Keratinocyte (primary cell): ENCODE data around the gene BEGAIN. TPM values are rescaled to one million over a fixed set of nuclear protein-coding genes. Genes with fewer than 3 reads are reported as not detected.

Experiments used
- DNase-seq: peaks from one replicate; pipeline ENCODE4 v3.0.0-alpha.2; 2011; ENCODE audit warnings: low read depth, missing footprints, low spot score
- FAIRE-seq: peaks from 2 replicates; lab custom pipeline; 2011; peaks lifted over from hg19 to GRCh38; lab: Jason Lieb, UNC
- H2AFZ ChIP-seq: 2 replicates; pipeline ENCODE4 v1.6.0; 2012; ENCODE audit warnings: low read length, control low read depth, inconsistent platforms; ENCODE audit not compliant: control insufficient read depth
- H3K27ac ChIP-seq: 2 replicates; pipeline ENCODE4 v1.5.1; 2011; ENCODE audit warnings: low read length; ENCODE audit not compliant: control insufficient read depth, insufficient read depth
- H3K27me3 ChIP-seq: 3 replicates; pipeline ENCODE4 v1.6.0; 2011; ENCODE audit warnings: low read length; ENCODE audit not compliant: control insufficient read depth, insufficient read depth; ENCODE audit errors: extremely low read depth
- H3K36me3 ChIP-seq, 2 experiments: 2 replicates in 1 of 2; 3 replicates in 1 of 2; pipeline ENCODE4 v1.5.1; 2011; ENCODE audit warnings: low read length in 2 of 2, mild to moderate bottlenecking in 1 of 2; ENCODE audit not compliant: control insufficient read depth in 2 of 2, insufficient read depth in 2 of 2; ENCODE audit errors: extremely low read depth in 1 of 2
- H3K4me1 ChIP-seq: 3 replicates; pipeline ENCODE4 v1.5.1; 2011; ENCODE audit warnings: low read length; ENCODE audit not compliant: control insufficient read depth, insufficient read depth; ENCODE audit errors: extremely low read depth
- H3K4me2 ChIP-seq: 3 replicates; pipeline ENCODE4 v1.6.0; 2011; ENCODE audit warnings: low read depth, low read length; ENCODE audit not compliant: control insufficient read depth, insufficient read depth; ENCODE audit errors: extremely low read depth
- H3K4me3 ChIP-seq, 3 experiments: fragments of 200-600 bp in 1 of 3; sonication (generic) in 1 of 3; 2 replicates in 2 of 3; 3 replicates in 1 of 3; pipeline ENCODE4 v1.5.1; 2011 to 2016; ENCODE audit warnings: low read length in 3 of 3, mild to moderate bottlenecking in 3 of 3, control low read depth in 2 of 3, inconsistent platforms in 1 of 3, low read depth in 1 of 3, mixed read lengths in 1 of 3, mixed run types in 1 of 3, moderate library complexity in 1 of 3; ENCODE audit not compliant: control insufficient read depth in 2 of 3, insufficient read depth in 2 of 3; ENCODE audit errors: extremely low read depth in 1 of 3
- H3K79me2 ChIP-seq: 2 replicates; pipeline ENCODE4 v1.6.0; 2012; ENCODE audit warnings: low read length; ENCODE audit not compliant: control insufficient read depth, insufficient read depth
- H3K9ac ChIP-seq: 3 replicates; pipeline ENCODE4 v1.6.0; 2011; ENCODE audit warnings: low read length; ENCODE audit not compliant: control insufficient read depth, insufficient read depth; ENCODE audit errors: extremely low read depth
- H3K9me1 ChIP-seq: 3 replicates; pipeline ENCODE4 v1.6.0; 2011; ENCODE audit warnings: low read length; ENCODE audit not compliant: control insufficient read depth, insufficient read depth; ENCODE audit errors: extremely low read depth
- H3K9me3 ChIP-seq: 2 replicates; pipeline ENCODE4 v1.5.1; 2012; ENCODE audit warnings: low read depth, low read length; ENCODE audit not compliant: control insufficient read depth
- H4K20me1 ChIP-seq: 3 replicates; pipeline ENCODE4 v1.6.0; 2011; ENCODE audit warnings: low read length; ENCODE audit not compliant: control insufficient read depth, insufficient read depth; ENCODE audit errors: extremely low read depth
- EZH2 ChIP-seq: IDR thresholded peaks from one replicate; pipeline ENCODE4 v1.6.1; 2012; ENCODE audit warnings: inconsistent platforms, mild to moderate bottlenecking, low read length, moderate library complexity
- dilution Hi-C: fragments of 300-500 bp; cut with MboI; formaldehyde crosslinking; loops from one replicate; pipeline ENCODE4 v1.7.0; 2020; ENCODE audit warnings: low sequenced_read_pairs; ENCODE audit not compliant: extremely low pct_ligation_motif_present
- polyA plus RNA-seq, 5 experiments: library from polyadenylated mRNA; depleted of rRNA in 3 of 5; stranded (reverse) in 3 of 5; stranded (forward) in 1 of 5; unstranded in 1 of 5; fragments of >200 nt; gene quantifications; 1 replicate in 1 of 5; 2 replicates in 3 of 5; 3 replicates in 1 of 5; pipeline versions ENCODE4 v1.2.1 to v1.2.3, GENCODE V29; 2011 to 2012; ENCODE audit warnings: missing spikeins in 2 of 5, low read depth in 1 of 5, low replicate concordance in 1 of 5
- TF ChIP-seq, protein P1 (sequence below), 3 experiments: IDR thresholded peaks in 1 of 3; conservative IDR thresholded peaks in 1 of 3; optimal IDR thresholded peaks in 1 of 3; 2 replicates in 2 of 3; 3 replicates in 1 of 3; pipeline versions ENCODE3 to v1.5.1; 2011; ENCODE audit warnings: low read length in 3 of 3, mild to moderate bottlenecking in 3 of 3, moderate library complexity in 2 of 3, control low read depth in 1 of 3, inconsistent platforms in 1 of 3; ENCODE audit not compliant: insufficient read depth in 2 of 3; ENCODE audit errors: extremely low read depth in 1 of 3

BEGAIN gene
- polyA plus RNA-seq, 1 donor (not counting 4 experiments of a cell fraction or from before 2014, with no cell fraction given): 0.25 TPM

DNA sequence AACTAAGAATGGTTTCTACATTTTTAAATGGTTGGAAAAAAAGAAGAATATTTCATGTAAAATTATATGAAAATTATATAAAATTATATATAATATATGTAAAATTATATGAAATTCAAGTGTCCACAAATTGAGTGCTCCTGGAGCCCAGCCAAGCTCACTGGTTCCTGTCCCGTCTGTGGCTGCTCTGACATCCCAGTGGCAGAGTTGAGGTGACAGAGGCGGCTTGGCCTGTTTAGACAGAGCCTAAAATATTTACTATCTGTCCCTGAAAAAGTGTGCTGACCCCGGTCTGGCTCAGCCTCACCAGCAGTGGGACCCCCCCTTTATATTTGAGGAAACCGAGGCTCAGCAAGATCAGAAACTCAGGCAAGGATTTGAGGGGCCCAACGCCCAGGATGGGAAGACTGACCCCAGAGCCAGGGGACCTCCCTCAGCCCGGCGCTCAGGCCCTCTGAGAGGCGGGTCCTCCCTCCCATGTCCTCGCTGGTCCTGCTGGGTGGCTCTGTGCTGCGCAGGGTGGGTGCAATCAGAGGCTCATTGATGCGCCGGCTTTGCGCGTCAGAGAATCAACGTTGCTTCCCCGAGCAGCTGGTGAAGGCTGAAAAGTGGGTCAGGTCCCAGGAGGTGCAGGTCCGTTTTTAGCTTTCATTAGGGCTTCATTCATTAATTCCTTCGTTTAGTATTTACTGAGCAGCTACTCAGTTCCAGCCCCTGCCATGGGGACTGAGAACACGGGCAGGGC is 21.5 kb upstream of the BEGAIN start:
- Histone ChIP-seq H4K20me1 (no peaks in the 10 kb centered on the region), H3K9me1 (no peaks in the 10 kb centered on the region), H3K27ac (no peak overlapping the region), H3K4me1 (no peaks in the 10 kb centered on the region), H3K27me3 (no peaks in the 10 kb centered on the region), H3K9me3 (no peaks in the 10 kb centered on the region), H3K9ac (no peak overlapping the region), H3K36me3 (no peaks in the 10 kb centered on the region), H3K4me3 (no peak overlapping the region), H3K4me2 (no peak overlapping the region), H2AFZ (no peak overlapping the region), H3K79me2 (no peaks in the 10 kb centered on the region)
- DNase-seq (no peak), FAIRE-seq (no peak)
- dilution Hi-C loops: no loop called here
- TF ChIP-seq EZH2: no peak

DNA sequence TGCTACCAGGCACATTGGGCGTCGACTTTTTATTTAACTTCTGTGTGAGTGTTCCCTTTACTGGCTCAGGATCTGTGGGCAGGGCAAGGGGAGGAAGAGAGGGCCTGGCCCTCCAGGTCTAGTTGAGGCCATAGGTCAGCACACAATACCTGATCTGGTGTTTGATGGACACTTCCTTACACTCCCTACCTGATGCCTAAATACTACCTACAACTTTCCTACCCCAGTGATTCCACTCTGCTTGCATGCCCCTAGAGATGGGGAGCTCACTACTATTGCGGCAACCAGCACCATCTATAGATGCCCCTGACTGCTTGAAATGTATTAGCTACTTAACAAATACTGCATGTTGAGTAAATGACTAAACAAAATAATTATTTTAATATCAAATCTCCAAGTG is 20.8 kb upstream of the BEGAIN start:
- no peaks in the 10 kb centered on the region for H4K20me1 ChIP-seq
- FAIRE-seq: no peak
- H3K4me1 ChIP-seq: no peaks in the 10 kb centered on the region
- no peaks in the 10 kb centered on the region for H3K9me1 ChIP-seq
- no peaks in the 10 kb centered on the region for H3K27me3 ChIP-seq
- no peak for DNase-seq
- no peak overlapping the region for H3K4me2 ChIP-seq
- no peak overlapping the region for H3K4me3 ChIP-seq
- no peaks in the 10 kb centered on the region for H3K9me3 ChIP-seq
- no peak overlapping the region for H2AFZ ChIP-seq
- H3K36me3 ChIP-seq: no peaks in the 10 kb centered on the region
- TF ChIP-seq, protein P1, sequence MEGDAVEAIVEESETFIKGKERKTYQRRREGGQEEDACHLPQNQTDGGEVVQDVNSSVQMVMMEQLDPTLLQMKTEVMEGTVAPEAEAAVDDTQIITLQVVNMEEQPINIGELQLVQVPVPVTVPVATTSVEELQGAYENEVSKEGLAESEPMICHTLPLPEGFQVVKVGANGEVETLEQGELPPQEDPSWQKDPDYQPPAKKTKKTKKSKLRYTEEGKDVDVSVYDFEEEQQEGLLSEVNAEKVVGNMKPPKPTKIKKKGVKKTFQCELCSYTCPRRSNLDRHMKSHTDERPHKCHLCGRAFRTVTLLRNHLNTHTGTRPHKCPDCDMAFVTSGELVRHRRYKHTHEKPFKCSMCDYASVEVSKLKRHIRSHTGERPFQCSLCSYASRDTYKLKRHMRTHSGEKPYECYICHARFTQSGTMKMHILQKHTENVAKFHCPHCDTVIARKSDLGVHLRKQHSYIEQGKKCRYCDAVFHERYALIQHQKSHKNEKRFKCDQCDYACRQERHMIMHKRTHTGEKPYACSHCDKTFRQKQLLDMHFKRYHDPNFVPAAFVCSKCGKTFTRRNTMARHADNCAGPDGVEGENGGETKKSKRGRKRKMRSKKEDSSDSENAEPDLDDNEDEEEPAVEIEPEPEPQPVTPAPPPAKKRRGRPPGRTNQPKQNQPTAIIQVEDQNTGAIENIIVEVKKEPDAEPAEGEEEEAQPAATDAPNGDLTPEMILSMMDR (optimal IDR thresholded peaks at IDR 0.05 in 1 of 3, IDR thresholded peaks at IDR 0.05 in 1 of 3, conservative IDR thresholded peaks at IDR 0.05 in 1 of 3; ENCODE audit: extremely low read depth in 1 of 3, insufficient read depth in 2 of 3, low read length in 3 of 3): no peak
- TF ChIP-seq EZH2: no peak
- no peak overlapping the region for H3K9ac ChIP-seq
- dilution Hi-C loops: no loop called here
- H3K79me2 ChIP-seq: no peaks in the 10 kb centered on the region
- no peak overlapping the region for H3K27ac ChIP-seq

DNA sequence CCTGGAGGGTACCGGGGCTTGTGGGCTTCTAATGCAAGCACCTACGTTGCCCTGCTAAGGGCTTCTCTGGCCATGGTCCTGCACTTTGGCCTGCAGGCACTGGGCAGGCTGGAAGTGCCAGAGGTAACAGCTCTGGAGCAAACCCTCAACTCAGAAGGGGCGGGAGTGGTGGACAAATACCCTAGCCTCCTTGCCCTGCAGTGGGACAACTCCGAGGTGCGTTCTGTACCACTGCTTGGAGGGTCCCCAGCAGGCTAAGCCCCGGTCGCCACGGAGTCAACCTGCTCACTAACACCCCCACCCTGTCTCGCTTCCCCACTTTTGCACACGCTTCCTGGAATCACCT is 20.4 kb upstream of the BEGAIN start:
- Histone ChIP-seq H3K4me1 (no peaks in the 10 kb centered on the region), H3K36me3 (no peaks in the 10 kb centered on the region), H3K27me3 (peaks cover 2% of the 10 kb centered on the region), H3K9ac (no peak overlapping the region), H3K9me1 (no peaks in the 10 kb centered on the region), H2AFZ (no peak overlapping the region), H3K4me2 (no peak overlapping the region), H3K4me3 (no peak overlapping the region), H3K79me2 (no peaks in the 10 kb centered on the region), H3K27ac (no peak overlapping the region), H3K9me3 (no peaks in the 10 kb centered on the region), H4K20me1 (no peaks in the 10 kb centered on the region)
- dilution Hi-C loops: no loop called here
- FAIRE-seq (no peak), DNase-seq (no peak)
- TF ChIP-seq, protein P1 (optimal IDR thresholded peaks at IDR 0.05 in 1 of 3, IDR thresholded peaks at IDR 0.05 in 1 of 3, conservative IDR thresholded peaks at IDR 0.05 in 1 of 3; ENCODE audit: extremely low read depth in 1 of 3, insufficient read depth in 2 of 3, low read length in 3 of 3): no peak
- TF ChIP-seq EZH2: no peak
